SU-DHL-6 (cell line): ENCODE results near the gene MLC1.

Experiments used
- H2AFZ ChIP-seq: fragments of 200-600 bp; sonication (generic); 2 replicates; pipeline ENCODE4 v1.6.1; 2014; ENCODE audit warnings: low read depth, mild to moderate bottlenecking, moderate library complexity, mixed read lengths, antibody characterized with exemption, low read length; ENCODE audit not compliant: severe bottlenecking
- H3F3A ChIP-seq: fragments of 200-600 bp; shearing (Covaris generic); 2 replicates; pipeline ENCODE4 v1.6.0; 2016; ENCODE audit warnings: antibody characterized with exemption, mild to moderate bottlenecking; ENCODE audit not compliant: insufficient read depth
- H3K27ac ChIP-seq: fragments of 200-600 bp; sonication (generic); 2 replicates; pipeline ENCODE4 v1.5.1; 2016; ENCODE audit warnings: low read depth, mild to moderate bottlenecking, low read length, moderate library complexity, mixed read lengths
- H3K27me3 ChIP-seq: fragments of 200-600 bp; sonication (generic), shearing (Covaris generic); 2 replicates; pipeline ENCODE4 v1.6.0; 2014; ENCODE audit warnings: mild to moderate bottlenecking, low read length
- H3K36me3 ChIP-seq: fragments of 200-600 bp; sonication (generic); 2 replicates; pipeline ENCODE4 v1.6.1; 2014; ENCODE audit warnings: mild to moderate bottlenecking, low read length, mixed read lengths
- H3K4me2 ChIP-seq: fragments of 300-600, 200-600 bp; shearing (Covaris generic), sonication (generic); 2 replicates; pipeline ENCODE4 v1.6.0; 2014; ENCODE audit warnings: low read length, low read depth, mild to moderate bottlenecking; ENCODE audit not compliant: poor library complexity, severe bottlenecking
- H3K4me3 ChIP-seq: fragments of 200-600 bp; sonication (generic); 2 replicates; pipeline ENCODE4 v1.5.1; 2014; ENCODE audit warnings: antibody characterized with exemption, low read length, mild to moderate bottlenecking, mixed read lengths; ENCODE audit not compliant: insufficient read depth, poor library complexity, severe bottlenecking
- H3K79me2 ChIP-seq: fragments of 200-600 bp; sonication (generic); 2 replicates; pipeline ENCODE4 v1.6.1; 2014; ENCODE audit warnings: mild to moderate bottlenecking, low read length, moderate library complexity; ENCODE audit not compliant: insufficient read depth
- H3K9ac ChIP-seq: fragments of 200-600 bp; sonication (generic); 2 replicates; pipeline ENCODE4 v1.7.0; 2014; ENCODE audit warnings: mild to moderate bottlenecking, low read length
- H3K9me2 ChIP-seq: fragments of 200-600 bp; sonication (generic); replicated peaks from 2 replicates; pipeline ENCODE4 v1.6.1; 2014; ENCODE audit warnings: low read length; ENCODE audit not compliant: insufficient read depth
- H3K9me3 ChIP-seq: fragments of 200-600 bp; sonication (generic); 2 replicates; pipeline ENCODE4 v1.6.1; 2014; ENCODE audit warnings: low read length, mixed read lengths; ENCODE audit not compliant: insufficient read depth
- H4K20me1 ChIP-seq: fragments of 200-600 bp; sonication (generic); 2 replicates; pipeline ENCODE4 v1.6.1; 2014; ENCODE audit warnings: low read depth, mild to moderate bottlenecking, antibody characterized with exemption, low read length, moderate library complexity, mixed read lengths
- EZH2phosphoT487 ChIP-seq: fragments of 200-600 bp; sonication (generic), shearing (Covaris generic); conservative IDR thresholded peaks from 2 replicates; pipeline ENCODE4 v1.6.1; 2018; ENCODE audit warnings: mild to moderate bottlenecking, antibody characterized with exemption, low read length, moderate library complexity, mixed read lengths
- TF ChIP-seq, protein P1 (sequence below): fragments of 200-600 bp; sonication (generic); IDR thresholded peaks from one replicate; pipeline ENCODE4 v1.5.1; 2017; ENCODE audit warnings: antibody characterized with exemption, mild to moderate bottlenecking, low read length, moderate library complexity; ENCODE audit not compliant: insufficient read depth, poor library complexity, severe bottlenecking

The MLC1 gene

DNA sequence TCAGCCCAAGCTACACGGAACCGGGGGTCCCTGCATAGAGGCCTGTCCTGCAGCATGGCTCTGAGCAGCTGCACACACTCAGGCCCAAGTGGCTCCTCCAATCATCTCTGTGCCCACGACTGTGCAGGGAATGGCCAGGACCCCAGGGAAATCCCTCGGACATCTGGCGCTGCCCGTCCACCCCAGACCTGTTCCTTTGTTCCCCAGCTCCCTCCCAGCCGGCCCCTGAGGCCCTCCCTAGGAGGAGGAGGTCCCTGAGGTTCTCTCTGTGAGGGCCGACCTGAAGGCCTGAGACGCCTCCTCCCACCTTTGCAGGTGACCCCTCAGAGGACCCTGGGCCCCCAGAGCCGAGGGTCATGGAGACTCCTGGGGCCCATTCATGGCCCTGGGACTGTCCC, 1.1 kb downstream of the MLC1 start:
- no peak for TF ChIP-seq EZH2phosphoT487
- TF ChIP-seq, protein P1, sequence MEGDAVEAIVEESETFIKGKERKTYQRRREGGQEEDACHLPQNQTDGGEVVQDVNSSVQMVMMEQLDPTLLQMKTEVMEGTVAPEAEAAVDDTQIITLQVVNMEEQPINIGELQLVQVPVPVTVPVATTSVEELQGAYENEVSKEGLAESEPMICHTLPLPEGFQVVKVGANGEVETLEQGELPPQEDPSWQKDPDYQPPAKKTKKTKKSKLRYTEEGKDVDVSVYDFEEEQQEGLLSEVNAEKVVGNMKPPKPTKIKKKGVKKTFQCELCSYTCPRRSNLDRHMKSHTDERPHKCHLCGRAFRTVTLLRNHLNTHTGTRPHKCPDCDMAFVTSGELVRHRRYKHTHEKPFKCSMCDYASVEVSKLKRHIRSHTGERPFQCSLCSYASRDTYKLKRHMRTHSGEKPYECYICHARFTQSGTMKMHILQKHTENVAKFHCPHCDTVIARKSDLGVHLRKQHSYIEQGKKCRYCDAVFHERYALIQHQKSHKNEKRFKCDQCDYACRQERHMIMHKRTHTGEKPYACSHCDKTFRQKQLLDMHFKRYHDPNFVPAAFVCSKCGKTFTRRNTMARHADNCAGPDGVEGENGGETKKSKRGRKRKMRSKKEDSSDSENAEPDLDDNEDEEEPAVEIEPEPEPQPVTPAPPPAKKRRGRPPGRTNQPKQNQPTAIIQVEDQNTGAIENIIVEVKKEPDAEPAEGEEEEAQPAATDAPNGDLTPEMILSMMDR, result no peak
- Histone ChIP-seq H3K9me2 (no peaks in the 10 kb centered on the region), H2AFZ (no peak overlapping the region), H3K9me3 (no peaks in the 10 kb centered on the region), H3K27me3 (no peaks in the 10 kb centered on the region), H3K4me2 (no peak overlapping the region), H3K27ac (no peak overlapping the region), H4K20me1 (no peaks in the 10 kb centered on the region), H3K9ac (no peak overlapping the region), H3K36me3 (no peaks in the 10 kb centered on the region), H3F3A (no peaks in the 10 kb centered on the region), H3K79me2 (no peaks in the 10 kb centered on the region), H3K4me3 (no peak overlapping the region)

GRCh38 chr22:50083462-50084079, 1.7 kb downstream of the MLC1 start:
- Histone ChIP-seq H3K79me2 (no peaks in the 10 kb centered on the region), H4K20me1 (no peaks in the 10 kb centered on the region), H3K4me3 (no peak overlapping the region), H3K36me3 (no peaks in the 10 kb centered on the region), H2AFZ (no peak overlapping the region), H3K9me3 (no peaks in the 10 kb centered on the region), H3F3A (no peaks in the 10 kb centered on the region), H3K4me2 (no peak overlapping the region), H3K27me3 (no peaks in the 10 kb centered on the region), H3K27ac (no peak overlapping the region), H3K9ac (no peak overlapping the region), H3K9me2 (no peaks in the 10 kb centered on the region)
- no peak for TF ChIP-seq EZH2phosphoT487
- TF ChIP-seq, protein P1, result no peak

- H3K27me3 ChIP-seq, result no peaks in the 10 kb centered on the region
- H3K4me2 ChIP-seq, result no peak overlapping the region
- no peaks in the 10 kb centered on the region for H3K79me2 ChIP-seq
- no peak overlapping the region for H3K27ac ChIP-seq
- no peaks in the 10 kb centered on the region for H3K9me2 ChIP-seq
- H3K9me3 ChIP-seq, result no peaks in the 10 kb centered on the region
- no peak overlapping the region for H3K9ac ChIP-seq
- H3F3A ChIP-seq, result no peaks in the 10 kb centered on the region
- H4K20me1 ChIP-seq, result no peaks in the 10 kb centered on the region
- no peak overlapping the region for H2AFZ ChIP-seq
- TF ChIP-seq EZH2phosphoT487, result no peak
- TF ChIP-seq, protein P1, result no peak
- H3K4me3 ChIP-seq, result no peak overlapping the region
- H3K36me3 ChIP-seq, result no peaks in the 10 kb centered on the region
Observed at GRCh38 chr22:50082961-50083461, 2.2 kb downstream of the MLC1 start.
